GM10248 (cell line): ENCODE measurements around the gene SEMA4C.

ENCODE experiments used
- CTCF ChIA-PET: fragments of 300-600 bp; sonication (Branson Sonifier 250); formaldehyde crosslinking; extraction: SDS; loops from one replicate; lab custom pipeline; 2021; ENCODE audit warnings: antibody characterized with exemption; lab: Yijun Ruan, JAX
- POLR2A ChIA-PET: fragments of 350-650 bp; sonication (Branson Sonifier 250); formaldehyde crosslinking; extraction: SDS; loops from one replicate; lab custom pipeline; 2020; ENCODE audit warnings: antibody characterized with exemption; lab: Yijun Ruan, JAX
- DNase-seq: peaks from one replicate; pipeline ENCODE4 v3.0.0; 2012; ENCODE audit errors: extremely low spot score
- TF ChIP-seq, protein P1 (sequence below): IDR thresholded peaks from 2 replicates; pipeline ENCODE4 v1.5.1; 2012; ENCODE audit warnings: mild to moderate bottlenecking, low read depth; ENCODE audit errors: extremely low read depth, missing control alignments, control extremely low read depth

The SEMA4C gene

DNA sequence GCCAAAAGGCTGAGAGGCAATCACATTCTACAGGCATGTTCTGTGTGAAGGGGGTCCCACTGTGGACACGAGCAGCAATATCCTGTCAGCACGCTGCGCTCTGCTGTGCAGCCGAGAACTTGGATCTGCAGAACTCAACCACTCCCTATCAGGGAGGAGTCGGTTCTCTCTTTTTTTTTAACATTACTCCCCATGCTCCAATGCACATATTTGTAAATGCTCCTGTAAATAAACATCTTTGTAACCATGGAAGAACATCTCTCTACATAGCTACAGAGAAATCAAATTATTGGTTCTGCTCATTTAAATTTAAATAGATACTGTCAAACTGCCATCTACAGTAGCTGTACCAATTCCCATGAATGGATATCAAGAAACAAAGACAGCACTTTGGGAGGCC is 23.1 kb downstream of the SEMA4C start:
- TF ChIP-seq, protein P1, sequence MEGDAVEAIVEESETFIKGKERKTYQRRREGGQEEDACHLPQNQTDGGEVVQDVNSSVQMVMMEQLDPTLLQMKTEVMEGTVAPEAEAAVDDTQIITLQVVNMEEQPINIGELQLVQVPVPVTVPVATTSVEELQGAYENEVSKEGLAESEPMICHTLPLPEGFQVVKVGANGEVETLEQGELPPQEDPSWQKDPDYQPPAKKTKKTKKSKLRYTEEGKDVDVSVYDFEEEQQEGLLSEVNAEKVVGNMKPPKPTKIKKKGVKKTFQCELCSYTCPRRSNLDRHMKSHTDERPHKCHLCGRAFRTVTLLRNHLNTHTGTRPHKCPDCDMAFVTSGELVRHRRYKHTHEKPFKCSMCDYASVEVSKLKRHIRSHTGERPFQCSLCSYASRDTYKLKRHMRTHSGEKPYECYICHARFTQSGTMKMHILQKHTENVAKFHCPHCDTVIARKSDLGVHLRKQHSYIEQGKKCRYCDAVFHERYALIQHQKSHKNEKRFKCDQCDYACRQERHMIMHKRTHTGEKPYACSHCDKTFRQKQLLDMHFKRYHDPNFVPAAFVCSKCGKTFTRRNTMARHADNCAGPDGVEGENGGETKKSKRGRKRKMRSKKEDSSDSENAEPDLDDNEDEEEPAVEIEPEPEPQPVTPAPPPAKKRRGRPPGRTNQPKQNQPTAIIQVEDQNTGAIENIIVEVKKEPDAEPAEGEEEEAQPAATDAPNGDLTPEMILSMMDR: no peak
- CTCF ChIA-PET: interaction anchor here (3.6 kb wide), 1 partner anchor 11 kb away, joined by 28 read pairs; the partner anchor contains the start of gene ANKRD39
- DNase-seq: no peak
- POLR2A ChIA-PET: interaction anchor here (0.8 kb wide), 1 partner anchor 8 kb away, joined by 6 read pairs; no protein-coding TSS in a partner anchor

DNA sequence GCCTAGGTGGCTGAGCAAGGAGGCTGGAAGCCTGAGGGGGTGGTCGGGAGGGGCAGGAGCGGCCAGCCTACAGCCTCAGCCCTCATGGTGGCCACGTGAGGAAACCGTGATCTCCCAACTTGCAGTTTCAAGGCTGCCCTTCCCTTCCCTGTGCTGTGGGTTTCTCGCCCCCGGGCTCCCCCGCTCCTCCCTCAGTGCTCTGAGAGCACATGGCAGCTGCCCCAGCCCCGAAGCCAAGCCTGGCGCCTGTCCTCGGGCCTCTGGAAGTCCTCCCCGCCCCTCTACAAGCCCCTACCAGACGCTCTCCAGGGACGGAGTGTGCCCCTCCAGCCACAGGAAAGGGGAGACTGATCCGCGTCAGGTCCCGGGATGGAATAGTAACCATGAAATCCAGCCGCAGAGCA is 25.5 kb downstream of the SEMA4C start:
- ChIA-PET CTCF (interaction anchor here (1.4 to 2.4 kb wide), 2 partner anchors 14 kb away, joined by 5 to 12 read pairs; partner anchors contain the start of gene ANKRD39), POLR2A (interaction anchor here (0.6 kb wide), 1 partner anchor 106 kb away, joined by 7 read pairs; no protein-coding TSS in a partner anchor)
- no peak for DNase-seq
- TF ChIP-seq, protein P1: no peak

GRCh38 chr2:96843538-96844268 is 26.2 kb downstream of the SEMA4C start, which contains the start of gene ANKRD23:
ANKRD23 (minus strand) TSS chr2:96844021; CDS start chr2:96843992, 29 bp downstream.
- TF ChIP-seq, protein P1: no peak
- DNase-seq: no peak
- POLR2A ChIA-PET: no interaction called here
- CTCF ChIA-PET: interaction anchor here (1.2 to 2.4 kb wide), 2 partner anchors 14 to 117 kb away, joined by 3 to 12 read pairs; partner anchors contain the start of gene ANKRD39

DNA sequence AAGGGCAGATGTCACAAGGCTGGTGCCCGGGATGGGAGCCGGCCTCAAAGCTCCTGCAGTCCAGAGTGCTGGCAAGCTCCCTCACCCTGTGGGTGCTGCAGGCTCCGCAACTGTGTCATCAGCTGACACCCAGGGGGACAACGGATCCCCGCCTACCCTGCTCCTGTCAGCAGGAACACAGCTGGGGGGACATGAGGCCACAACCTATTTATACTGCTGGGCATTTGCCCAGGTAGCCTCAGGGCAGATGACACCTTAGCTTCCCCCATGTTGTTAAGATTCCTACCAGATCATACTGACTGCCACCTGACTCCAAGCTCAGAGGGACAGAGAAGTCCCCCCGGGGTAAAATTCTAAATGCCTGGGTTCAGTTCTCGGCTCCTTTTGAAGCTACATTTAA is 27.3 kb downstream of the SEMA4C start:
- CTCF ChIA-PET: interaction anchor here (0.8 to 2.4 kb wide), 3 partner anchors 16 to 119 kb away, joined by 3 to 12 read pairs (median 3); partner anchors contain the start of gene ANKRD39
- POLR2A ChIA-PET: no interaction called here
- TF ChIP-seq, protein P1: no peak

GRCh38 chr2:96841701-96842495 is 28.0 kb downstream of the SEMA4C start:
- POLR2A ChIA-PET: no interaction called here
- TF ChIP-seq, protein P1: no peak
- CTCF ChIA-PET: interaction anchor here (1.2 to 2.4 kb wide), 2 partner anchors 16 to 119 kb away, joined by 3 to 12 read pairs; partner anchors contain the start of gene ANKRD39
- DNase-seq: no peak

More for the DNA sequence above, 27.3 kb downstream of the SEMA4C start:
- DNase-seq: no peak
